ENCODE data around the gene PDIK1L. TPM values are rescaled to one million over a fixed set of nuclear protein-coding genes. Genes with fewer than 3 reads are reported as not detected.

PDIK1L gene
- total and polyA plus RNA-seq, 9 of the 15 experiments (the other 6 are each of a cell fraction or from before 2014, with no cell fraction given): 12.8 to 30.2 (median 21.5) TPM

- TF ChIP-seq E2F8 (IDR thresholded peaks at IDR 0.05; ENCODE audit: low read depth, partially characterized antibody) (no peak), DIDO1 (tag; IDR thresholded peaks at IDR 0.05; ENCODE audit: low read depth) (no peak), PHF20 (IDR thresholded peaks at IDR 0.05; ENCODE audit: partially characterized antibody) (peak; percentile 29), HNRNPUL1 (IDR thresholded peaks at IDR 0.05; ENCODE audit: low read length) (no peak), ZBTB49 (CRISPR knock-in tag; IDR thresholded peaks at IDR 0.05; ENCODE audit: borderline replicate concordance) (no peak), TEAD4 (IDR thresholded peaks at IDR 0.05; ENCODE audit: low read length) (no peak; the same call in none of the 2 replicates), TEAD4 (CRISPR knock-in tag; IDR thresholded peaks at IDR 0.05; ENCODE audit: borderline replicate concordance) (no peak), CREM (IDR thresholded peaks at IDR 0.05; ENCODE audit: low read depth) (no peak), EP400 (IDR thresholded peaks at IDR 0.05) (no peak), ESRRB (CRISPR knock-in tag; IDR thresholded peaks at IDR 0.05; ENCODE audit: borderline replicate concordance) (no peak), SMARCA4 (IDR thresholded peaks at IDR 0.05) (0 out of 2 replicates have a peak, but pooled peaks have one; percentile 9), XRCC3 (IDR thresholded peaks at IDR 0.05) (no peak), PHF21A (IDR thresholded peaks at IDR 0.05; ENCODE audit: borderline replicate concordance, low read depth) (0 out of 2 replicates have a peak, but pooled peaks have one; percentile 36), MAFF (IDR thresholded peaks at IDR 0.05; ENCODE audit: low read length) (no peak), IRF9 (tag; IDR thresholded peaks at IDR 0.05) (no peak), DPF2 (IDR thresholded peaks at IDR 0.05) (0 out of 2 replicates have a peak, but pooled peaks have one; percentile 10), ERF (CRISPR knock-in tag; IDR thresholded peaks at IDR 0.05) (no peak), MBD2 (IDR thresholded peaks at IDR 0.05; ENCODE audit: borderline replicate concordance, low read depth) (no peak), KLF6 (CRISPR knock-in tag; IDR thresholded peaks at IDR 0.05; ENCODE audit: borderline replicate concordance) (no peak), ZNF707 (CRISPR knock-in tag; conservative IDR thresholded peaks at IDR 0.05) (no peak), SMARCB1 (IDR thresholded peaks at IDR 0.05; ENCODE audit: insufficient read length, low read depth) (no peak), TFAP4 (CRISPR knock-in tag; IDR thresholded peaks at IDR 0.05; ENCODE audit: borderline replicate concordance) (no peak), ESRRA (IDR thresholded peaks at IDR 0.05; ENCODE audit: borderline replicate concordance, low read depth) (no peak)
Observed at GRCh38 chr1:26162220-26162709, 50.6 kb downstream of the PDIK1L start (continued).
